ENCODE measurements around the gene ZNF367.

DNA sequence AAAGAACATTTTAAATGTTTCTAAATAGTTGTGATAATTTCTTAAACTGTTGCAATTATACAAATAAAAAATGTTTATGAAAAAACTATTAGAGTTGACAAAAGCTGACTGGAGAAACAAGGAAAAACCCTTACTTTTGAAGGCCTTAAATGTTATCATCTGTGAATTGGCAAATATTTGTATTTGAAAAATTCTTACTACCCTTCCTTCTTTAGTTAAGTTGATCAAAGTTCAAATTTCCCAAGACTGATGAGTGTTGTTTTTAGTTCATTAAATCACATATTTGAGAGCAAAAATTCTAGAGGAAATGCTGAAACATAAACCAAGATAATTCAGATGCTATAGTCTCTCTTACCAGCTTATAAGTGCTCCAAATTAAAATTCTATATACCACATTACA is 32.0 kb downstream of the ZNF367 start:
- TF ChIP-seq GATA2 (IDR thresholded peaks at IDR 0.05; ENCODE audit: low read depth, low read length) (no peak), GATA3 (IDR thresholded peaks at IDR 0.05; ENCODE audit: low read depth, low read length) (no peak)
